A549 (cell line): ENCODE results near the gene PCDH15.

Source experiments
- KDM1A ChIP-seq: fragments of 200-600 bp; sonication (generic); IDR thresholded peaks from 2 replicates; pipeline ENCODE4 v1.6.1; 2016; ENCODE audit warnings: low read depth, mild to moderate bottlenecking
- KDM5A ChIP-seq: fragments of 200-600 bp; sonication (generic); IDR thresholded peaks from 2 replicates; pipeline ENCODE4 v1.6.1; 2016; ENCODE audit warnings: antibody characterized with exemption, mild to moderate bottlenecking
- NR3C1 ChIP-seq: fragments of >200 bp; sonication (Bioruptor Twin); formaldehyde crosslinking; IDR thresholded peaks from 3 replicates; pipeline ENCODE4 v1.6.1; 2017
- POLR2A ChIP-seq: IDR thresholded peaks from 2 replicates; pipeline ENCODE4 v1.6.1; 2012; ENCODE audit warnings: mild to moderate bottlenecking, low read length
- SMC3 ChIP-seq: fragments of >200 bp; sonication (Bioruptor Twin); formaldehyde crosslinking; IDR thresholded peaks from 3 replicates; pipeline ENCODE4 v1.6.1; 2018; ENCODE audit warnings: inconsistent platforms
- TF ChIP-seq, protein P1 (sequence below): fragments of >200 bp; sonication (Bioruptor Twin); formaldehyde crosslinking; IDR thresholded peaks from 3 replicates; pipeline ENCODE4 v1.5.1; 2016
- TF ChIP-seq, protein P2 (sequence below): fragments of 250-450 bp; sonication (Bioruptor Pico); IDR thresholded peaks from 2 replicates; pipeline ENCODE4 v1.5.0; 2021; ENCODE audit warnings: mild to moderate bottlenecking, moderate library complexity, borderline replicate concordance

GRCh38 chr10:53997953-53998352, 803.1 kb downstream of the PCDH15 start:
- no peak for TF ChIP-seq SMC3
- TF ChIP-seq, protein P1, sequence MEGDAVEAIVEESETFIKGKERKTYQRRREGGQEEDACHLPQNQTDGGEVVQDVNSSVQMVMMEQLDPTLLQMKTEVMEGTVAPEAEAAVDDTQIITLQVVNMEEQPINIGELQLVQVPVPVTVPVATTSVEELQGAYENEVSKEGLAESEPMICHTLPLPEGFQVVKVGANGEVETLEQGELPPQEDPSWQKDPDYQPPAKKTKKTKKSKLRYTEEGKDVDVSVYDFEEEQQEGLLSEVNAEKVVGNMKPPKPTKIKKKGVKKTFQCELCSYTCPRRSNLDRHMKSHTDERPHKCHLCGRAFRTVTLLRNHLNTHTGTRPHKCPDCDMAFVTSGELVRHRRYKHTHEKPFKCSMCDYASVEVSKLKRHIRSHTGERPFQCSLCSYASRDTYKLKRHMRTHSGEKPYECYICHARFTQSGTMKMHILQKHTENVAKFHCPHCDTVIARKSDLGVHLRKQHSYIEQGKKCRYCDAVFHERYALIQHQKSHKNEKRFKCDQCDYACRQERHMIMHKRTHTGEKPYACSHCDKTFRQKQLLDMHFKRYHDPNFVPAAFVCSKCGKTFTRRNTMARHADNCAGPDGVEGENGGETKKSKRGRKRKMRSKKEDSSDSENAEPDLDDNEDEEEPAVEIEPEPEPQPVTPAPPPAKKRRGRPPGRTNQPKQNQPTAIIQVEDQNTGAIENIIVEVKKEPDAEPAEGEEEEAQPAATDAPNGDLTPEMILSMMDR, result no peak
- no peak for TF ChIP-seq KDM5A
- no peak for TF ChIP-seq KDM1A
- no peak for TF ChIP-seq POLR2A
- no peak for TF ChIP-seq NR3C1
- TF ChIP-seq, protein P2, sequence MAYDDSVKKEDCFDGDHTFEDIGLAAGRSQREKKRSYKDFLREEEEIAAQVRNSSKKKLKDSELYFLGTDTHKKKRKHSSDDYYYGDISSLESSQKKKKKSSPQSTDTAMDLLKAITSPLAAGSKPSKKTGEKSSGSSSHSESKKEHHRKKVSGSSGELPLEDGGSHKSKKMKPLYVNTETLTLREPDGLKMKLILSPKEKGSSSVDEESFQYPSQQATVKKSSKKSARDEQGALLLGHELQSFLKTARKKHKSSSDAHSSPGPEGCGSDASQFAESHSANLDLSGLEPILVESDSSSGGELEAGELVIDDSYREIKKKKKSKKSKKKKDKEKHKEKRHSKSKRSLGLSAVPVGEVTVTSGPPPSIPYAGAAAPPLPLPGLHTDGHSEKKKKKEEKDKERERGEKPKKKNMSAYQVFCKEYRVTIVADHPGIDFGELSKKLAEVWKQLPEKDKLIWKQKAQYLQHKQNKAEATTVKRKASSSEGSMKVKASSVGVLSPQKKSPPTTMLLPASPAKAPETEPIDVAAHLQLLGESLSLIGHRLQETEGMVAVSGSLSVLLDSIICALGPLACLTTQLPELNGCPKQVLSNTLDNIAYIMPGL (CRISPR knock-in tag), result no peak
